NOMO-1 (cell line): Measurements from ENCODE around the gene VWA5A.
"Not testable (repeated sequence)": the region's sequence is repeated elsewhere in the genome, so short reads cannot be mapped to it uniquely, and the experiment has no call there.

Experiments used
- DNase-seq, 2 experiments: peaks; one replicate each; lab custom pipeline; 2025; ENCODE audit not compliant: unreplicated experiment in 2 of 2; lab: John Stamatoyannopoulos, UW

VWA5A gene

GRCh38 chr11:124093330-124093729, 21.9 kb upstream of the VWA5A start:
- no peak for DNase-seq

- DNase-seq = no peak
Measured at GRCh38 chr11:124094731-124095130, 20.5 kb upstream of the VWA5A start.

- no peak for DNase-seq
Measured at GRCh38 chr11:124096364-124096763, 18.9 kb upstream of the VWA5A start.

GRCh38 chr11:124098141-124098540, 17.1 kb upstream of the VWA5A start:
- no peak for DNase-seq

GRCh38 chr11:124101737-124102136, 13.5 kb upstream of the VWA5A start:
- peak; percentile 38 to 93 for DNase-seq

GRCh38 chr11:124108156-124108555, 7.1 kb upstream of the VWA5A start:
- DNase-seq = peak in 1 of 2 experiments; percentile 23

- DNase-seq = peak; percentile 35 to 44
Measured at GRCh38 chr11:124109377-124109776, 5.9 kb upstream of the VWA5A start.

GRCh38 chr11:124110201-124110600, 5.0 kb upstream of the VWA5A start:
- no peak for DNase-seq

- no peak for DNase-seq
Measured at GRCh38 chr11:124113890-124114289, 1.4 kb upstream of the VWA5A start.

- no peak for DNase-seq
Measured at GRCh38 chr11:124115782-124116616, 749 bp downstream of the VWA5A start.

- no peak for DNase-seq
Measured at GRCh38 chr11:124119103-124119502, 3.9 kb downstream of the VWA5A start.

GRCh38 chr11:124120891-124121290, 5.6 kb downstream of the VWA5A start:
- no peak for DNase-seq

GRCh38 chr11:124122123-124122522, 6.9 kb downstream of the VWA5A start:
- DNase-seq = no peak

GRCh38 chr11:124123622-124124021, 8.4 kb downstream of the VWA5A start:
- DNase-seq = no peak

- not testable (repeated sequence) for DNase-seq
Measured at GRCh38 chr11:124127134-124127533, 11.9 kb downstream of the VWA5A start.

GRCh38 chr11:124143034-124143433, 27.8 kb downstream of the VWA5A start:
- DNase-seq = no peak

- DNase-seq = no peak
Measured at GRCh38 chr11:124147951-124148350, 32.7 kb downstream of the VWA5A start.

- peak; percentile 24 to 32 for DNase-seq
Measured at GRCh38 chr11:124150684-124151083, 35.4 kb downstream of the VWA5A start.

- DNase-seq = no peak
Measured at GRCh38 chr11:124152770-124153407, 37.6 kb downstream of the VWA5A start.

GRCh38 chr11:124153821-124154220, 38.6 kb downstream of the VWA5A start:
- no peak for DNase-seq

GRCh38 chr11:124159481-124159880, 44.2 kb downstream of the VWA5A start:
- DNase-seq = no peak

- no peak for DNase-seq
Measured at GRCh38 chr11:124160986-124161385, 45.7 kb downstream of the VWA5A start.
